Muscle layer of colon (tissue), 2 donors: Measurements from ENCODE around the gene ADGRG3.

Experiments used
- H3K27ac ChIP-seq: one replicate; pipeline ENCODE4 v1.7.0; 2013; ENCODE audit warnings: low read depth, mild to moderate bottlenecking, low read length, moderate library complexity
- H3K27me3 ChIP-seq, 2 donors: one replicate each; pipeline ENCODE4 v1.7.0; 2013; ENCODE audit warnings: low read length in 2 of 2, mild to moderate bottlenecking in 2 of 2; ENCODE audit not compliant: insufficient read depth in 2 of 2, control insufficient read depth in 1 of 2
- H3K36me3 ChIP-seq: one replicate; pipeline ENCODE4 v1.7.0; 2013; ENCODE audit warnings: mild to moderate bottlenecking, low read length; ENCODE audit not compliant: insufficient read depth
- H3K4me1 ChIP-seq: one replicate; pipeline ENCODE4 v1.7.0; 2013; ENCODE audit warnings: mild to moderate bottlenecking, low read length; ENCODE audit not compliant: insufficient read depth
- H3K4me3 ChIP-seq, 2 donors: one replicate each; pipeline ENCODE4 v1.7.0; 2013; ENCODE audit warnings: low read length in 2 of 2, low read depth in 1 of 2, mild to moderate bottlenecking in 1 of 2, moderate library complexity in 1 of 2
- H3K9ac ChIP-seq: one replicate; pipeline ENCODE4 v1.7.0; 2013; ENCODE audit warnings: low read length
- H3K9me3 ChIP-seq: one replicate; pipeline ENCODE4 v1.7.0; 2013; ENCODE audit warnings: mild to moderate bottlenecking, low read length
- donor health status: abdominal sarcoma.
- donor health status: Adenocarcinoma of cecum.

The ADGRG3 gene

DNA sequence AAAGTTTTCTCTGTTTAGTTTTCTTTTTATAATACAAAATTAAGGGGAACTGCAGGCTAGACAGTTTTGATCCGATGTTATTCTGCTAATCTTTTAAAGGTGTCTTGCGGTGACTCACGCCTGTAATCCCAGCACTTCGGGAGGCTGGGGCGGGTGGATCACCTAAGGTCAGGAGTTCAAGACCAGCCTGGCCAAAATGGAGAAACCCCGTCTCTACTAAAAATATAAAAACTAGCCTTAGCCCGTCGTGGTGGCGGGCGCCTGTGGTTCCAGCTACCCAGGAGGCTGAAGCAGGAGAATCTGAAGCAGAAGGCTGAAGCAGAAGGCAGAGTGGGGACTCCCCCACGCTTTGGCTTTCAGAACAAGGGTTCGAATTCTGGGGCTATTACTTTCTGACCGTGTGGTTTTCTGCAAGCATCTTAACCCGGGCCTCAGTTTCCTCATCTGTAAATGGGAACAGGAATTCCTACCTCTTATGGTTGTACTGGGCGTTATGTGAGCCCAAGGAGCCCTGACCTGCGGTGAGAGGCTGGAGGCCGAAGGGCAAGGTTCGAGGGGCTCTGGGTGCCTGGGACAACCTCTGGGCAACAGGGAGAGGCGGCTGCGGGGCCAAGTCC lies 66.3 kb downstream of the ADGRG3 start:
- Histone ChIP-seq H3K27ac (peak overlapping the region; percentile 93), H3K9ac (peak overlapping the region; percentile 93), H3K9me3 (no peaks in the 10 kb centered on the region), H3K4me1 (peaks cover 14% of the 10 kb centered on the region), H3K27me3 (no peaks in the 10 kb centered on the region), H3K36me3 (no peaks in the 10 kb centered on the region), H3K4me3 (peak overlapping the region; percentile 51 to 82)

DNA sequence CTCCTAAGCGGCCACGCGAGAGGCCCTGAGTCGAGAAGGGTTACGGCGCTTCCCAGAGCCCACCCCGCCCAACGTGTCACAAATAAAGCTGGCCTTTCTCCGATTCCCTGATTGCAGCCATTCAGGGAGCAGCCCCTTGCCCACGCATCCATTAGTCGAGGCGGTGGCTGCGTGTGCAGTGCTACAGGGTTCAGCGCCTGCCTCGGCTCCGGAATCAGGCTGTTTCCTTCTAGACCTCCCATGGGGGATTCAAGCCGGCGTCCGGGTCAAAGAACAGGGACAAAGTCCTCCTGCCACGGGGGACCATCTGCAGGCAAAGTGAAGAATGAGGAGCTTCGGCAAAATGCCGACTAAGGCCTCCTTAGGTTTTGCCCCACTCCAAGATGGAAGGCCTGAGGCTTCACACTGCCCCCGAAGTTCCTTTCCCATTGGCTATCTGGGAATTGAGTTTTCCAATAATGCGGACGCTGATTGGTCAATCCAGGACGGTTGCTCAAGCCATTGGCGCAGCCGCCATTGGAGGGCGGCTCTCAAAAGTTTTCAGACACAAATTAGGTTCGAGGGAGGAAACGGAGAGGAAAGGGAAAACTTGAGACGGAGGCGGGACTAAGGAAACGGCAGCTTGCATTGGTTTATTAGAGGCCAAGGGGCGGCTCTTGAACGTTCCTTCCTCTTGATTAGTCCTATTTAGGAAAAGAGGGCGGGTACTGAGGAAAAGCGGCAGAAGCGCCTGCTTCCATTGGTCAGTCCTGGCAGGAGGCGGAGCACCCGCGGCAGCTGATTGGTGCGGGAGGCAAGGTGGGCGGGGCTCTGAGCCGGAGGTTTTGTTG lies 67.0 kb downstream of the ADGRG3 start:
- Histone ChIP-seq H3K4me1 (peaks cover 14% of the 10 kb centered on the region), H3K27ac (peak overlapping the region; percentile 93), H3K9ac (peak overlapping the region; percentile 93)

DNA sequence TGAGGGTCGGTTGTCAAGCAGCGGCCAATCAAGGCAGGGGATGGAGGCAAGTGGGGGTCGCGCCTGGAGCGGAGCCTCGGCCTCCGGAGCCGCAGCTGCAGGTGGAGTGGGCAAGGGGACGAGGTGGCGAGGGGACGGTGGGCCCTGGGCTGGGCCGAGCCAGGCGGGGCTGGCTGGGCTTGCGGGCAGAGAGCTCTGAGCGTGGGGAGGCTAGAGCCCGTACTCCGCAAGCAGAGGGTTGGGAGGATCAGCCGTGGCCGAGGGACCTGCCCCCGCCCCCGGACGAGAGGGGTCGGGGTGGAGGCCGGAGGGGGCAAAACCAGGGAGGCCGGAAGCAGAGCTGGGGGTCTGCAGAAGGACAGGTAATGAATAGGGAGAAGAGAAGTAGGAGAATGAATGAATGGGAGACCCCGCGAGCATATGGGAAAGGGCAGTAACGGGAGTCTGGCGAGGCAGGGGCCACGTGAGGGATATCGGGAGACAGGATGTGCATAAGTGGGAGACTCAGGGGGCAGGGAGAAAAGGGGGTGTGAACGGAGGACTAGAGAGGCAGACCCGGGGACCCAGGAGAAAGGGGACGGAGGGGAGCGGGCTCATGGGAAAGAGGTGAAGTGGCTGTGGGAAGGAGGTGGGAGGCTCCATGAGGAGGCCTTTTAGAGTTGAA lies 67.8 kb downstream of the ADGRG3 start, which contains the start of gene KATNB1:
TSS of gene KATNB1 (plus strand) at position 16 of the 664 bp plus-strand sequence. CDS start 1,474 bp downstream, outside the sequence.
- peak within 1 kb of the TSS; percentile 93 for H3K9ac ChIP-seq
- no peaks in the 10 kb centered on the region for H3K36me3 ChIP-seq
- no peaks in the 10 kb centered on the region for H3K27me3 ChIP-seq
- no peaks in the 10 kb centered on the region for H3K9me3 ChIP-seq
- peak within 1 kb of the TSS; percentile 93 for H3K27ac ChIP-seq
- peaks cover 14% of the 10 kb centered on the region for H3K4me1 ChIP-seq
- peak within 1 kb of the TSS; percentile 85 to 86 for H3K4me3 ChIP-seq

More for the DNA sequence above, 67.0 kb downstream of the ADGRG3 start:
- Histone ChIP-seq H3K4me3 (peak overlapping the region; percentile 85 to 86), H3K9me3 (no peaks in the 10 kb centered on the region), H3K27me3 (no peaks in the 10 kb centered on the region), H3K36me3 (no peaks in the 10 kb centered on the region)

DNA sequence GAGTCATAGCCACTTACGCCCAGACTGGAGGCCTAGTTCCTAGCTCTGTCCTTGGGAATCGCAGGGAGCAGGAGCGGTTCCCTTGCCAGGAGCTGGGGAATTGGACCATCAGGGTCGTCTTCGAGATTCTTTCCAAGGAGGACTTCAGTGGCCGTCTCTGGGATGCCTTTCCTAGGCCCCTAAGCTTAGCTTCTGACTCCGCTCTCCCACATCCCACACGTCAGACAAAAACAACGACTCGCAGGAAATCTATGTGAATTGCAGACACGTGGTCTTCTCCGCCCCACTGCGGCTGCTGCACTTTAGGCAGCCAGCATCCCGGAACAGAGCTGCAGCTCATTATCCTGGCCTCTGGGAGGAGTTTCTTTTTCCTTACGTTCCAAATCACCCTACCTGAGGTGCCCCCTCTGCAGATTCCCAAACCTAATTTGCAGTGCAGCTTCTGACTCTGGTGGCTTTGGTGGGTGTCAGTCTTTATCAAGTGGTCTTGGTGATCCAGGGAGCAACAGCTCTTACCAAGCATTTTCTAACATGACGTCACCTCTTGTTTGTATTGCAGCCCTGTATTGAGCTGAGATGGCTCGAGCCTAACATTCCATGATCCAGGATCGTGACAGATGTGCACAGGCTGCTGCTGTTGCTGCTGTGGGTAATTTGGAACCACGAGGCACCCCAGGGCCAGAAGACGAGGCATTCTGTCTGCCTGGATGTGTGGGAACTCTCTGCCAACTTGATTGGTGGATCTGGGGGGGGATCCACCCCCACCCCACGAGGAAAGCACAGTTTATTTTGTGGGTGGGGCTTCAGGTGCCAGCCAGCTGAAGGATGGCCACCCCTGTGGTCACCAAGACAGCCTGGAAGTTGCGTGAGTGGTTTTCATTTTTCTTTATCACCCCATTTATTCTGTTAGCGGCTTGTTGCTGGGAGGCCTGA lies 68.6 kb downstream of the ADGRG3 start:
- peaks cover 14% of the 10 kb centered on the region for H3K4me1 ChIP-seq
- peak overlapping the region; percentile 85 to 86 for H3K4me3 ChIP-seq
- no peaks in the 10 kb centered on the region for H3K27me3 ChIP-seq
- H3K9me3 ChIP-seq, result no peaks in the 10 kb centered on the region
- no peaks in the 10 kb centered on the region for H3K36me3 ChIP-seq
- H3K9ac ChIP-seq, result peak overlapping the region; percentile 50
- no peak overlapping the region for H3K27ac ChIP-seq

DNA sequence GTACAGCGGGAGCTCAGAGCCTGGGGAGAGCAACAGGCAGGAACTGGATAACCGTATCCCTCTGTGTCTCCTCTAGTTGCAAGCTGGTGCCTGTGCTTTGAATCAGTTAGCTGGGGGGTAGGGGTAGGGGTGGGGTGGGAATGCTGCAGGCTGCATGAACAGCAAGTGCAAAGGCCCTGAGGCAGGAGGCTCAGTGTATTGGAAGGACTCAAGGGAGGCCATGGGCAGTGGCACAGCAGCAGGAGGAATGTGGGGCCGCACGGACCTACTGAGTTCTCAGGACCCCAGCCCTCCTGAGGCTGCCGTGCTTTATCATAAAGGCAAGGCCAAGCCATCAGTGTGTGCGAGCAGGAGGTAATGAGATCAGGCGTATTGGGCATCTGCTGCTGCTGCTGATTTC lies 70.7 kb downstream of the ADGRG3 start:
- Histone ChIP-seq H3K4me1 (peaks cover 14% of the 10 kb centered on the region), H3K27me3 (no peaks in the 10 kb centered on the region), H3K9ac (no peak overlapping the region), H3K9me3 (no peaks in the 10 kb centered on the region), H3K4me3 (no peak overlapping the region), H3K36me3 (peaks cover 7% of the 10 kb centered on the region), H3K27ac (no peak overlapping the region)
